ENCODE measurements around the gene MYL11.
A peak's percentile ranks its signal among the peaks of the same experiment; 100 is the strongest.
"Not testable (repeated sequence)": the region's sequence is repeated elsewhere in the genome, so short reads cannot be mapped to it uniquely, and the experiment has no call there.

Gene MYL11

DNA sequence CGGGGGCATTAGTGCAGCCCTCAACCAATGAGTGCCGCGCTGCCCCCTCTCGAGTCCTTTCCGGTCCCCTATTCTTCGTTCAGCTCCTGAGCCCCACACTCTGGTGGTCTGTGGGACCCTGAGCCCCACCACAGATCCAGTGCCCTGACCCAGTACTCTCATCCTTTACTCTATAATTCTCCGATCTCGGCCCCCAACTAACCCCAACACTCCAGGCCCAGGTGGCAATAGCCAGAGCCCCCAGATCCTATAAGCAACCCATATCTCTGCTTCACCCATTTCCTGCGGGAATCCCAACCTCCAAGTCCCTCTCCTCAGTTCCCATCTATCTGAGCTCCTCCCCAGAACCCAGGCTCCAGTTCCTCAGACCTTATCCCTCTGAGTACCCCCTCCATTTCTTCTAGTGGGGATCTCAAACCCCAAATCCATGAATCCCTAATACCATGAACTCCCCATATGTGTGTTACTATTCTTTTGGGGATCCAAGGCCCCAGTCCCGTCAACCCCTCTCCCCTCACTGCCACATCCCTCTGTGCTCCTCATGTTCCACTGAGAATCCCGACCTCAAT is 3.3 kb upstream of the MYL11 start:
- DNase-seq (ENCODE audit: low spot score) = no peak

DNA sequence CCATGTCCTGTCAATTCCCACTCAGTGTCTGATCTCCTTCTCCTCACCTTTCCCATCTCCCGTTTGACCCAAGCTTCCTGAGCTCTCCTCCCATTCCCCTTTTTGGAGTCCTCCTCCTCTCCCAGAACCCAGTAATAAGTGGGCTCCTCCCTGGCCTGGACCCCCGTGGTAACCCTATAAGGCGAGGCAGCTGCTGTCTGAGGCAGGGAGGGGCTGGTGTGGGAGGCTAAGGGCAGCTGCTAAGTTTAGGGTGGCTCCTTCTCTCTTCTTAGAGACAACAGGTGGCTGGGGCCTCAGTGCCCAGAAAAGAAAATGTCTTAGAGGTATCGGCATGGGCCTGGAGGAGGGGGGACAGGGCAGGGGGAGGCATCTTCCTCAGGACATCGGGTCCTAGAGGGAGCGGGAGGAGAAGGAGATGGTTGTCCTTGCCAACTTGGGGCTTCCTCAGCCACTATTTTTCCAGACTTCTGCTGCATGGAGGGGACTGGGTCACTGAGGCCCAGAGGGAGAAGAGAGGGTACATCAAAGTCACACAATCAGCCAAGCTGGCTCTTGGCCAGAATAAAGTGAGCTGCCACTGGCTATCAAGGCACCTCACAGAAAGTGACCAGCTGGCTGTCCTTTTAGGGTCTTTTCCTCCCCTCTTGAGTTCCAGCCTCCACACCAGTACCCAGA is 2.4 kb upstream of the MYL11 start:
- DNase-seq (ENCODE audit: low spot score) = no peak

DNA sequence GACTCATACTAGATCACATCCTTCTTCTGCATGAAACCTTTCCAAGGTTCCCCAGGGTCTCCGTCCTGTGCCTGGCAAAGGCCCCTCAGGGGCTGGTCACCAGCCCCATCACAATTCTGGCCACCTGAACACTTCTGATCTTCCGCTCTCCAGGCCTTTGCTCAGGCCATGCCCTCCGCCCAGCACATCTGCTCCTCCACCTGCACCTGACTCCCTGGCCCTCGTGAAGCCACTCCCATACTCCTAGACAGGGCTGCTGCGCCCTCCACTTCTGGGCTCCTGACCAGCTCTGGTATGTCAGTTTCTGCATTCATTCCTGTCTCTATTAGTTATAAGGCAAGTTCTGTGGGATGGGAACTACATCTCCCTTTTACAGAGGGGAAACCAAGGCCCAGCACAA is 1.9 kb upstream of the MYL11 start:
- DNase-seq (ENCODE audit: low spot score) = no peak

DNA sequence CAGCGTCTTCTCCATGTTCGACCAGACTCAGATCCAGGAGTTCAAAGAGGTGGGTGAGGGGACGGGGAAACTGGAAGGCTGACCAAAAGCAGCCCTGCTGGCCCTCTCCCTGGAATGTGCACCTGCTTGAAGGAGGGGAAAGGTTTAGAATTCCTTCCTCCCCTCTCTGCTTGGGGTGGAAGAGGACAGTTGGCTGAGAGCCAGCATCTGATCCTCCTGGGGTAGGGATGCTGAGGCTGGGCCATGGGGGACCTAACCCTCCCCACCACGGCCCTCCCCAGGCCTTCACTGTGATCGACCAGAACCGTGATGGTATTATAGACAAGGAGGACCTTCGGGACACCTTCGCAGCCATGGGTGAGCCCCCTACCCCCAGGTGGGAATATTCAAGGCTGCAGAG is 1.3 kb downstream of the MYL11 start:
- DNase-seq (ENCODE audit: low spot score) = no peak

DNA sequence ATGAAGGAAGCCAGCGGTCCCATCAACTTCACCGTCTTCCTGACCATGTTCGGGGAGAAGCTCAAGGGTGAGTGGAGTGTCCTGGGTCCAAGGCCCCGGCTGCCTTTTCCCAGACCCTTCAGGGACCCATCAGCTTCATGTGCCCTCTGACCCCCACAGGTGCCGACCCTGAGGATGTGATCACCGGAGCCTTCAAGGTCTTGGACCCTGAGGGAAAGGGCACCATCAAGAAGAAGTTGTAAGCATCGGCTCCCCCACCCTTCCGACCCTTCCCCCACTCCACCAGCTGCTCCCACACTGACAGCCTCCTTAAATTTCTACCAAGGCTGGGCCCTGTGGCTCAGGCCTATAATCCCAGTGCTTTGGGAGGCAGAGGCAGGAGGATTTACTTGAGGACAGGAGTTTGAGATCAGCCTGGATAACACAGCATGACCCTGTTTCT is 1.9 kb downstream of the MYL11 start:
- DNase-seq (ENCODE audit: low spot score) = no peak

DNA sequence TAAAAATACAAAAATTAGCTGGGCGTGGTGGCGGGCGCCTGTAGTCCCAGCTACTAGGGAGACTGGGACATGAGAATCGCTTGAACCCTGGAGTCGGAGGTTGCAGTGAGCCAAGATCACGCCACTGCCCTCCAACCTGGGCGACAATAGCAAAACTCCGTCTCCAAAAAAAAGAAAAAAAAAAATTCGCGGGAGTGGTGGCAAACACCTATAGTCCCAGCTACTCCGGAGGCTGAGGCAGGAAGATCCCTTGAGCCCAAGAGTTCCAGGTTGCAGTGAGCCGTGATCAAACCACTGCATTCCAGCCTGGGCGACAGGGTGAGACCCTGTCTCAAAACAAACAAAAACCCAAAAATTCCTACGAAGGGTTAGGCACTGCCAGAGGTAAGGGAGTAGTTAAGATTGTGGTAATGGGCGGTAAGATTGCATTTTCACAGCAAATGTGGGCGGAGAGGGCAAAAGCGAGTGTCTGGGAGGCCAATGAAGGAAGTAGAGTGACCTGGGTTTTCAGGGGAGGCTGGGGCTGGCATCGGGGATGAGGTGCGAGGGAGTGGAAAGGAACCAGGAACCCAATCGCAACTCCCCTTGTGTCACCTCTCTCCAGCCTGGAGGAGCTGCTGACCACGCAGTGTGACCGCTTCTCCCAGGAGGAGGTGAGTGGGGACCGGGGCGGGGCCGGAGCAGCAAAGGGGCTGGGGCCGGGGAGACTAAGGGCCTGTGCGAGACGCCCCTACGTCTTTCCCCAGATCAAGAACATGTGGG is 2.6 kb downstream of the MYL11 start:
- no peak for DNase-seq (ENCODE audit: low spot score)

DNA sequence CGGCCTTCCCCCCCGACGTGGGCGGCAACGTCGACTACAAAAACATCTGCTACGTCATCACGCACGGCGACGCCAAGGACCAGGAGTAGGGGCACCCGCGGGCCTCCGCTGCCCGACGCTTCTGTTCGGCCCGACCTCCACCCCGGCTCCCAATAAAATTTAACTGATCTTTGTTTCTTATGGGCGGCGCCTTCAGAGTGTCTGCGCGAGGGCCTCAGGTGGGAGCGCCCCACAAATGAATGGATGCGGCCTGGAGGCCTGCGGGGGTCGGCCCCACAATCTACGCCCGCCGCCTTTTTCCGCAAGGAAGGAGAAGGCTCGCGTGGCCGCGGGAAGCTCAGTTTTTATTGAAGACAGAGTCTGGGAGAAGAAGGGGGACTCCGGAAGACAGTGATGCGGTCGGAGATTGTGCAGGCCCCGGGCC is 3.2 kb downstream of the MYL11 start:
- DNase-seq (ENCODE audit: low spot score) = peak; percentile 92

DNA sequence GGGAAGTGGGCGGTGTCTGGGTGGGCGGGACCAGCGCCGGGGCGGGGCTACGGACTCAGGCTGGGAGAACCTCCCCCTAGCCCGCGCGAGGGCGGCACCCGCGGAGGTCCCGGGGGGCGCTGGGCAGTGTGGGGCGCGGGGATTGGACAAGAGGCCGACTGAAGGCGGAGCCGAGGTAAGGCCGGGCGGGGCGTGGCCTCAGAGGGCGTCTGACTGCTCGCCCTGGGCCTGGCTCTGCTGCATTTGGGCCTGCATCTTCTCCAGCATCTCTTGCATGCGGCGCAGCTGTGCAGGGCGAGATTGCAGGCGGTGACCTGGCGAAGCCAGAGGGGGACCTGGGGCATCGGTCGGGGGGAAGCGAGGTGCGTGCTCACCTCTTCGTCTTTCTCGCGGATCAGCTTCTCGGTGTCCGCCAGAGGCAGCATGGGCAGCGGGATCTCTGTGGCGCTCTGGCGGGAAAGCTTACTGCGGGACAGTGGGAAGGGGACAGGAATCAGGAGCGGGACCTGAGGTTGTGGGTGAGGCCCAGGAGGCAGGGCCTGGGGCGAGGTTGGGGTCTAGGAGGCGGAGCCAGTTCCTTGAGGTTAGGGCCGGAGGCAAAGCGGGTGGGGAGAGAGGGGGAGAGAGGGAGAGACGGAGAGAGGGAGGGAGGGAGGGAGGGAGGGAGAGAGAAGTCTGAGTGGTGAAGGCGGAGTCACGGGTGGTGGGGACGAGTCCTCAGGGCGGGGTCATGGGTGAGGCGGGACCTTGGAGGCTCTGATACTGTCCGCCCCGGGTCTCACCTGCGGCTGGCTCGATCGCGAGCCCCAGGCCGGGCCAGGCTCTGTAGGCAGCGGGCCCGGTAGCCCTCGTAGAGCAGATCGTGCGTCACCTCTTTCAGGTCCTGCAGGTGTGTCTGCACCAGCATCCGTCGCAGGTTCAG is 3.9 kb downstream of the MYL11 start:
- peak; percentile 99 for DNase-seq (ENCODE audit: low spot score)

DNA sequence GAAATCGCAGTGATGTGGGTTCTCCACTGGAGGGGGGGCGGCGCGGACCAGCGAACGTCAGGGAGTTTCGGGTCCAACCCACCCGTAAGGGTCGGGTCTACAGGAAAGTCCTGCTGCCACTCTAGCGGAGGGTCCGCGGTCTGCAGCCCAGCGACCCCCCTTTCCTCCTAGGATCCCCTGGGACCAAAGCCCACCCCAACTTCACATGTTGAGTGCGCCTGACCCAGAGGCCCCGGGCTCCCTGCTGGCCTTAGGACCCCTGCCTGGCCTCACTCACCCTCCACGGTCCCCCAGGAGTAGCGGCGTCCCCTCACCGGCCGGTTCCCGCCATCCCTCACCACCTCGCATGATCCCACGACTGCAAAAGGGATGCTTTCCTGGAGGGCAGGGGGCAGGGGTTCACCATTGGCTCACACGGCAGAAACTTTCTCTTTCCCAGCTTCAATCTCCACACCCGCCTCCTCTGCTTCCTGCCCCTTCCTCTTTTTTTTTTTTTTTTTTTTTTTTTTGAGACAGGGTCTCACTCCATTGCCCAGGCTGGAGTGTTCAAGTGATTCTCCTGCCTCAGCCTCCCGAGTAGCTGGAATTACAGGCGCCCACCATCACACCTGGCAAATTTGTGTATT is 4.7 kb downstream of the MYL11 start:
- DNase-seq (ENCODE audit: low spot score) = no peak

DNA sequence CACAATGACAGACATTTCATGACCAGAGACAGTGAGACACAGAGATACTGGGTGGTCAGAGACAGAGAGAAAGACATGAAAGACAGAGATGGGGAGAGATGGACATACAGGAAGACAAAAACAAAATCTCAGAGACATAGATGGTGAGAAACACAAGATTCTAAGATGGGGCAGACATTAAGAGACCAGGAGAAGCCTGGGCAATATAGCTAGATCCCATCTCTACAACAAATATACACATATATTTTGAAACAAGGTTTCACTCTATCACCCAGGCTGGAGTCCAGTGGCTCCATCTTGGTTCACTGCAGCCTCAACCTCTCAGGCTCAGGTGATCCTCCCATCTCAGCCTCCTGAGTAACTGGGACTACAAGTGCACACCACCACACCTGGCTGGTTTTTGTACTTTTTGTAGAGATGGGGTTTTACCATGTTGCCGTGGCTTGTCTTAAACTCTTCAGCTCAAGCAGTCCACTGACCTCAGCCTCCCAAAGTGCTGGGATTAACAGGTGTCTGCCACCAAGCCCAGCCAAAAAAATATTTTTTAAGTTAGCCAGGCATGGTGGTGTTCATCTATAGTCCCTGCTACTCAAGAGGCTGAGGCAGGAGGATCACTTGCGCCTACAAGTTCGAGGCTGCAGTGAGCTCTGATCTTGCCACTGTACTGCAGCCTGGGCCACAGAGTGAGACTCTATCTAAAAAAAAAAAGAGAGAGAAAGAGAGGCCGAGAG is 5.6 kb downstream of the MYL11 start:
- DNase-seq (ENCODE audit: low spot score) = no peak

DNA sequence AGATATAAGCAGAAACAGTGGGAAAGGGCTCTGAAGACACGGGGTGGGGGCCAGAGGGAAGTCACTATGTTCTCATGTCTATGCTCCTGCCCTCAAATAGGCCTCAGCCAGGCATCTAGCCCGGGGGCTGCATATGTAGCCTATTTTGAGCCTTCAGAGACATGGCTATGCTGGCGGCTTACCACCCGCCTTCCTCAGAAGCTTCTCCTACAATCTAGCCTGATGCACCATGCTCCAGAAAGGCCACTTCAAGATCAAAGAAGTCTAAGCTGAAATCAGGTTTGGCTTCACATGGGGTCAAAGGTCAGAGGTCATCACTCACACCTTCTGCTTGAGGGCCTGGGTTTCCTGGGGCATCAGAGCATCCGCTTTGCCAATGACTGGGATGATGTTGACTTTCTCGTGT is 6.2 kb downstream of the MYL11 start:
- no peak for DNase-seq (ENCODE audit: low spot score)

DNA sequence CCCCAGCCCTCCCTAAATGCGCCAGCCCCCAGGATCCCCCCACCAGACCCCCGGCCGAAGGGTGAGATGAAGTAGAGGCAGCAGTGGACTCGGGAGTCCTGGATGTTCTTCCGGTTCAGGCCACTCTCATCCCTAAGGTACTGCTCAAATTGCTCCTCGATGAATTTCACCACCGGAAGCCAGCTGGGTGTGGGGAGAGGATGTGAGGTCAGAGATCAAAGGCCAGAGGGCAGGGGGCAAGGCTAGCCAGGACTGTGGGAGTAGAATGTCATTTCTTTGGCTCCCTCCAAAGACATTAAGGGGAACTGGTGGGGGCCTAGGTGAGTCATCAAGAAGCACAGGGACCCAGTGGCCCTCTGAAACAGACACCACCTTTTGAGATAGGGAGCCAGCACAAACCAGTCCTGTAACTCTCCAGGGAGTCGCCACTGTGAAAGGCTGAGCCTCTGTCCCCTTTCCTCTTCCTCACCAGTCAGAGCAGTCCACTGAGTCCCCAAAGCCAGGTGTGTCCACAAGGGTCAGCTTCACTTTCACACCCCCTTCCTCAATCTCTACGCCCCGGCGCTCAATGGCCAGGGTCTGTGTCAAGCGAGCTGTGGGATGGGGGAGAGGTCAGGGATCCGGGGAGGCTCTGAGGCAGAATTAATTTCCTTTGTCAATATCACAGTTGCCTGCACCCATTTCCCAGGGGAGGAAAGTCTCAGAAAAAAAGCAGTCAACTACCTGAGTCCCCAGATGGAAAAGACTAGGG is 6.9 kb downstream of the MYL11 start:
- DNase-seq (ENCODE audit: low spot score) = no peak

DNA sequence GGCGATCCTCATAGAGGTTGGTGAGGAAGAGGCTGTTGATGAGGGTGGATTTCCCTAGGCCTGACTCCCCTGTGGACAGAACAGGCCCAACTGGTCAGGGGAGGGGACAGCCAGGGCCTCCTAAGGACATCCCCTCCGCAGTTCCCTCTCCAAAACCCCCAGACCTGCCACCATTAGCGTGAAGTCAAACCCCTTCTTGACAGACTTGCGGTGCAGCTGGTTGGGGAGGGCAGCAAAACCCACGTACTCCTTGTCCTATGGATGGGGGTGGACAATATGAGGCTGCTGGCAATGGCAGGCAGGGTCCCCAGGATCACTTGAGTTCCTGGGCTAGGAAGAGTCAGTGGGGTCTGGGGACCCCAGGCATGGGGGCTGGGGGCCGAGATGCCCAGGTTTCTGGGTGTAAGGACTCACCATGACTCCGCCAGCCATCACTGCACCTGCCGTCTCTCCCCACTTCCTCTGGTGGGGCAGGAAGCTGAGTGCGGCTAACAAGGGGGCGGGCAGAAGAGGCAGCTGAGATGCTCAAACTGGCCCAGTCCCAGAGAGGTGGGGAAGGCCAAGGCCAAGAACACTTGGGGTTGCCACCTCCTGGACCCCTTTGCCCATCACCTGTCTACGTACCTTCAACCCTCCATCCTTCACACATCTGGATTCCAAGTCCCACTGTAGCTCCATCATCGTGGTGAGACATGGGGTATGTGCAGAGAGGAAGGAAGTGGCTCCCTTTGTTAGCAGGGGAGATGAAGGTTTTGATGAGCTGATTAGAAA is 7.7 kb downstream of the MYL11 start, which contains the start of gene SEPTIN1:
Gene SEPTIN1 (minus strand): TSS at position 451 of the 771 bp plus-strand sequence. CDS start 19 bp downstream, at position 432.
- DNase-seq (ENCODE audit: low spot score) = no peak

DNA sequence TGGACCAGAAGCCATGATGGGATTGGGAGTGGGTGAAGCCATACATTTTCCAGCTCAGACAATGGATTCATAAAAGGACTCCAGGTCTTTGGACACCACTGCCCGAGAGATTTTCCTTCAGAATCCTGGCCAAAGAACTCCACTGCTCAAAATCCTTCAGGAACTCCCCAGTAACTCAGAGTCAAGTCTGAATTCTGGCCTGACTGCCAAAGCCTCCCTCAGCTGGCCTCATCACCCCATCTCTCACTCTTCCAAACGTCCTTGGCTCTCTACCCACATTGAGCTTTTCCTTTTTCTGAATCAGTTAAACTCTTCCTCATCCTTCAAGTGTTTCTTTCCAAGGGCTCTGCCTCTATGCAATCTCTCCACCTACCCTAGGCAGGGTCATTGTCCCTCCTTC is 8.9 kb downstream of the MYL11 start:
- no peak for DNase-seq (ENCODE audit: low spot score)

DNA sequence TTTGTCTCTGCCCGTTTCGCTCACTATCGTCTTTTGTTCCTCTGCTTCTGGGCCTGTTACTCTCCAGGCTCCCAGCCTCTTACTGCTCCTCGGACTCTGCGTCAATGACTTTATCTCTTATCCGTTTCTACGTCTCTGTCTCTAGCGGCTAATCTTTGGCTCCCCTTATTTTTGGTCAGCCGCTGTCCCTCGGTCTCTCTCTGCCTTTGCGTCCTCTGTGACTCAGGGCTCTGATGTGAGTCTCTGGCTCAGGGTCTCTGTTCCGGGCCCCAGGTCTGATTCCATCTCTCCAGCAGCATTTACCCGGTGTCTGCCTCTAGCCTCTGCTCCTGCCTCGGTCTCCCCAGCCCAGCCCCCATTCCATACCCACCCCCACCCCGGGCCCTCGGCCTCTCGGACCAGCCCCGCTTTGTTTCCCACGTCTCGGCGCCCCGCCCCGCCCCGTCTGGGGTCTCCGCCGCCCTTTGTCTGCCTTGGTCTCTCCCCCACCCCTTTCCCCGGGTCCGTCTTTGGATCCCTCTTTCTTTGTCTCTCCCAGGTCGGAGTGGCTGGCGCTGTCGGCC is 20.1 kb downstream of the MYL11 start:
- no peak for DNase-seq (ENCODE audit: low spot score)

DNA sequence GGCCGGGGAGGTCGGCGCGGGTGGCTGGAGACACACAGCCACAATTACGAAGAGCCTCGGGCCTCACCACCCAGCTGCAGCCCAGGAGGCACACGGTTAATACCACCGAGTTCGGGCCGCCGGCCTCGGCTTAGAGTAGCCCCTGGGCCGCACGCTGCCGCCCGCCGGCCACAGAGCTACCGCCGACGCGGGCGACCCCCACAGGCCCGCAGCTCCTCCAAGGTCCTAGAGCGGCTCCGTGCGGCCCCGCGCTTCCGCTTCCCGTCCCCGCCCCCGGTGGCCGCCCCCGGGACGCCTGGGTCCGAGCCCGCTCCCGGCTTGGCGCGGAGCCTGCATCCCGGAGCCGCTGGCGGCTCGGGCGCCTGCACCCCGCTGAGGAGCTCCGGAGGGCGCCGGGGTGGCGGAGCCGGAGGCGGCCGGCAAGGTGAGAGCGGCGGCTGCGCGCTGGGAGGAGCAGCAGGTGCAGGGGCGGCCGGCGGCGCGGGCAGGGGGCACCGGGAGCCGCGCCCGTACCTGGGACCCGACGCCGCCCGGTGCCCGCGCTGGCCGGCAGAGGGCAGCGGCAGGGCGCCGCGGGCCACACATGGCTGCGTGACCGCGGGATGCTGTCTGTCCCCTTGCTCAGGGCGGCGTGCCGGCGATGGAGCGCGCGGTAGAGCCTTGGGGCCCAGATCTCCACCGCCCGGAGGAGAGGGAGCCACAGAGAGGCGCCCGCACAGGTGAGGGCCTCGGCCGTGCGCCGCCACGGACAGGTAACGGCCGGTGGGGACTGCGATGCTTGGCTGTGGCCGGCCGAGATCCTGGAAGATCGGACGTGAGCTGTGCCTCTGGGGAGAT is 20.8 kb downstream of the MYL11 start, which contains the start of gene ZNF48:
Gene ZNF48 (plus strand): TSS at position 266 of the 837 bp plus-strand sequence. CDS start 375 bp downstream, at position 641.
- DNase-seq (ENCODE audit: low spot score) = peak; percentile 91

DNA sequence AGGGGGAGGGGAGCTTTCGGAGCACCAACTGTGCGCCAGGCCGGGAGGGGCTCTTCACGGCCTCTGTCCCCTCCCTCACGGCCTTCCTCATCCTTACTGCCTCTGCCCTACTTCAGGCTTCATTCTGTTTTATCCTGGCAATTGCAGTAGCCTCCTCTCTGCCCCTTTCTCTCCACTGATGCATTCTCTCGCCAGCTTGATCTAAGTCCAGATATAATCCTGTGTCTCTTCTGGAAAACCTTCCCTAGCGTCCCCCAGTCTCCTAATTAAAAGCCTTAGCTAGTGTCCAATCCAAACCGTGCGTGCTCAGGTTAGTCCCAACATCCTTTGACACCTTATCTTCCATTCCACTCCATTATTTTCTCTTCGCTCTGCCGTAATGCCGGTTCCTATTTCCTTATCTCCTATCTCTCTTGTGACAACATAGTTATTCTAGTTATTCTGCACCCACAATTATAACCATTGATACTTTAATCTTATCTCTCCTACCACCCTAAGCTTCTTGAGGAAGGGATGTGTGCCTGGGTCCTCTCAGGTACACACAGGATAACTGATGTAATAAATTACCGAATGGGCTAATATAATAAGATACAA is 21.5 kb downstream of the MYL11 start:
- DNase-seq (ENCODE audit: low spot score) = no peak

DNA sequence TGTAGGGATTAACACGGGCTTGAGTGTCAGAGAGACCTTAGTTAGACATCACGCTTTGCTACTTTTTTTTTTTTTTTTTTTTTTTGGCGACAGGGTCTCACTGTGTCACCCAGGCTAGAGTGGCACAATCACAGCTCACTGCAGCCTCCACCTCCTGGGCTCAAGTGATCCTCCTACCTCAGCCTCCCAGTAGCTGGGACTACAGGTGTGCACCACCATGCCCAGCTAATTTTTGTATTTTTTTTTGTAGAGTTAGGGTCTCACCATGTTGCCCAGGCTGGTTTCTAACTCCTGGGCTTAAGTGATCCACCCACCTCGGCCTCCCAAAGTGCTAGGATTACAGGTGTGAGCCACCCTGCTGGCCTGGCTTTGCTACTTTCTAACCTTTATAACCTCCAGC is 22.0 kb downstream of the MYL11 start:
- not testable (repeated sequence) for DNase-seq (ENCODE audit: low spot score)
